ENCODE results near the gene FHOD3.

DNA sequence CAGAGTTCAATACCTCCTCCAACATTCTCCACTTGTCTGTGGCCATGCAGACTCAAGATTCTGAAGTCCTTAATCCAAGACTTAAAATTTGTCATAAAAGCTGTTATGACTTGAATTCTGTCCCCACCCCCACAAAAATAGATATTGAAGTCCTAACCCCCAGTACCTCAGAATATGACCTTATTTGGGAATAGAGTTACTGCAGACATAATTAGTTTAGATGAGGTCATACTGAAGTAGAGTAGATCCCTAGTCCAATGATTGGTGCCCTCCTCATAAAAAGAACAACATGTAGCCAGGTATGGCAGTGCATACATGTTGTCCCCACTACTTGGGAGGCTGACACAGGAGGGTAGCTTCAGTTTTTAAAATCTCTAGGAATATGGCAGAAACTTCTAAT lies 522.1 kb downstream of the FHOD3 start:
- TF ChIP-seq, protein P1, sequence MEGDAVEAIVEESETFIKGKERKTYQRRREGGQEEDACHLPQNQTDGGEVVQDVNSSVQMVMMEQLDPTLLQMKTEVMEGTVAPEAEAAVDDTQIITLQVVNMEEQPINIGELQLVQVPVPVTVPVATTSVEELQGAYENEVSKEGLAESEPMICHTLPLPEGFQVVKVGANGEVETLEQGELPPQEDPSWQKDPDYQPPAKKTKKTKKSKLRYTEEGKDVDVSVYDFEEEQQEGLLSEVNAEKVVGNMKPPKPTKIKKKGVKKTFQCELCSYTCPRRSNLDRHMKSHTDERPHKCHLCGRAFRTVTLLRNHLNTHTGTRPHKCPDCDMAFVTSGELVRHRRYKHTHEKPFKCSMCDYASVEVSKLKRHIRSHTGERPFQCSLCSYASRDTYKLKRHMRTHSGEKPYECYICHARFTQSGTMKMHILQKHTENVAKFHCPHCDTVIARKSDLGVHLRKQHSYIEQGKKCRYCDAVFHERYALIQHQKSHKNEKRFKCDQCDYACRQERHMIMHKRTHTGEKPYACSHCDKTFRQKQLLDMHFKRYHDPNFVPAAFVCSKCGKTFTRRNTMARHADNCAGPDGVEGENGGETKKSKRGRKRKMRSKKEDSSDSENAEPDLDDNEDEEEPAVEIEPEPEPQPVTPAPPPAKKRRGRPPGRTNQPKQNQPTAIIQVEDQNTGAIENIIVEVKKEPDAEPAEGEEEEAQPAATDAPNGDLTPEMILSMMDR (IDR thresholded peaks at IDR 0.05): no peak
- no peak for TF ChIP-seq EZH2 (IDR thresholded peaks at IDR 0.05; ENCODE audit: borderline replicate concordance, insufficient read depth, low read depth, low read length, poor library complexity, severe bottlenecking)

Measured in B cell (primary cell).